SK-N-SH (cell line): Measurements from ENCODE around the gene MYOCD. TPM values are rescaled to one million over a fixed set of nuclear protein-coding genes. Genes with fewer than 3 reads are reported as not detected.

Source experiments
- CTCF ChIA-PET: fragments of 300-600, 350-600 bp; formaldehyde crosslinking; extraction: SDS; loops from one replicate; lab custom pipeline; 2021; lab: Yijun Ruan, JAX
- POLR2A ChIA-PET: fragments of 350-600 bp; sonication (Branson Sonifier 250); formaldehyde crosslinking; extraction: SDS; loops from one replicate; lab custom pipeline; 2020; ENCODE audit warnings: antibody characterized with exemption, inconsistent platforms; lab: Yijun Ruan, JAX
- DNase-seq: peaks from one replicate; pipeline ENCODE4 v3.0.0; 2012
- H2AFZ ChIP-seq: fragments of 200-600 bp; sonication (generic); 2 replicates; pipeline ENCODE4 v1.8.1; 2016; ENCODE audit warnings: antibody characterized with exemption, mild to moderate bottlenecking, low read depth
- H3F3A ChIP-seq: fragments of 200-600 bp; sonication (generic); replicated peaks from 2 replicates; pipeline ENCODE3; 2016; ENCODE audit warnings: antibody characterized with exemption, mild to moderate bottlenecking; ENCODE audit not compliant: insufficient read depth
- H3K27ac ChIP-seq, 2 experiments: fragments of 200-500 bp in 1 of 2; fragments of 200-600 bp in 1 of 2; sonication (Bioruptor generic) in 1 of 2; sonication (generic), shearing (Covaris generic) in 1 of 2; 2 replicates each; pipeline versions ENCODE4 v1.5.1 to v1.6.1; 2014 to 2016; ENCODE audit warnings: low read depth in 2 of 2, inconsistent platforms in 1 of 2, low read length in 1 of 2, mild to moderate bottlenecking in 1 of 2, mixed read lengths in 1 of 2
- H3K27me3 ChIP-seq: fragments of 200-600 bp; sonication (generic), shearing (Covaris generic); 2 replicates; pipeline ENCODE4 v1.6.1; 2016; ENCODE audit warnings: mixed run types; ENCODE audit not compliant: insufficient read depth
- H3K36me3 ChIP-seq, 2 experiments: fragments of 200-500 bp in 1 of 2; fragments of 200-600 bp in 1 of 2; sonication (Bioruptor generic) in 1 of 2; sonication (generic) in 1 of 2; replicated peaks in 1 of 2; 2 replicates each; pipeline versions ENCODE3 to v1.5.1; 2014 to 2016; ENCODE audit warnings: low read length in 1 of 2, mild to moderate bottlenecking in 1 of 2; ENCODE audit not compliant: insufficient read depth in 2 of 2, control insufficient read depth in 1 of 2
- H3K4me1 ChIP-seq, 2 experiments: fragments of 200-500 bp in 1 of 2; fragments of 200-600 bp in 1 of 2; sonication (Bioruptor generic) in 1 of 2; sonication (generic), shearing (Covaris generic) in 1 of 2; 2 replicates each; pipeline versions ENCODE4 v1.5.1 to v1.6.1; 2014 to 2016; ENCODE audit warnings: low read depth in 1 of 2, low read length in 1 of 2, mixed run types in 1 of 2; ENCODE audit not compliant: insufficient read depth in 2 of 2, control insufficient read depth in 1 of 2
- H3K4me2 ChIP-seq: fragments of 200-600 bp; sonication (generic), shearing (Covaris generic); 2 replicates; pipeline ENCODE4 v1.6.1; 2017; ENCODE audit warnings: mixed run types
- H3K4me3 ChIP-seq, 2 experiments: fragments of 200-500 bp in 1 of 2; fragments of 200-600 bp in 1 of 2; sonication (Bioruptor generic) in 1 of 2; sonication (generic), shearing (Covaris generic) in 1 of 2; 2 replicates each; pipeline versions ENCODE4 v1.5.1 to v1.8.1; 2014 to 2016; ENCODE audit warnings: low read depth in 2 of 2, inconsistent platforms in 1 of 2, low read length in 1 of 2, mild to moderate bottlenecking in 1 of 2, mixed read lengths in 1 of 2, moderate library complexity in 1 of 2
- H3K79me2 ChIP-seq: fragments of 200-600 bp; sonication (generic); 2 replicates; pipeline ENCODE4 v1.8.1; 2017; ENCODE audit warnings: mild to moderate bottlenecking; ENCODE audit not compliant: insufficient read depth
- H3K9ac ChIP-seq: fragments of 200-600 bp; sonication (generic); 2 replicates; pipeline ENCODE4 v1.6.1; 2017; ENCODE audit warnings: mixed run types
- H3K9me2 ChIP-seq: fragments of 200-600 bp; sonication (generic); 2 replicates; pipeline ENCODE4 v1.6.1; 2017; ENCODE audit warnings: mixed run types
- H3K9me3 ChIP-seq: fragments of 200-600 bp; sonication (generic); 2 replicates; pipeline ENCODE4 v1.6.1; 2017; ENCODE audit warnings: mixed run types, mild to moderate bottlenecking, moderate library complexity
- H4K20me1 ChIP-seq: fragments of 200-600 bp; sonication (generic); 2 replicates; pipeline ENCODE4 v1.6.1; 2017; ENCODE audit warnings: mild to moderate bottlenecking, mixed run types; ENCODE audit not compliant: insufficient read depth
- CTCF ChIP-seq: fragments of 200-600 bp; sonication (generic); IDR thresholded peaks from 2 replicates; pipeline ENCODE4 v1.6.1; 2017; ENCODE audit warnings: antibody characterized with exemption, mild to moderate bottlenecking, moderate library complexity
- ELF1 ChIP-seq: IDR thresholded peaks from 2 replicates; pipeline ENCODE4 v1.4.0; 2012
- EP300 ChIP-seq, 2 experiments: IDR thresholded peaks; 2 replicates each; pipeline versions ENCODE4 v1.4.0 to v1.6.1; 2012; ENCODE audit warnings: borderline replicate concordance in 1 of 2, low read depth in 1 of 2, low read length in 1 of 2
- FOSL2 ChIP-seq: IDR thresholded peaks from 2 replicates; pipeline ENCODE4 v1.4.0; 2012; ENCODE audit warnings: low read depth, mild to moderate bottlenecking, moderate library complexity, borderline replicate concordance
- FOXJ3 ChIP-seq: sonication (generic); formaldehyde crosslinking; IDR thresholded peaks from 2 replicates; pipeline ENCODE4 v1.5.1; 2020; ENCODE audit warnings: mild to moderate bottlenecking, missing genetic modification reagents
- FOXM1 ChIP-seq: IDR thresholded peaks from 2 replicates; pipeline ENCODE4 v1.4.0; 2012; ENCODE audit warnings: low read depth, mild to moderate bottlenecking
- GATA2 ChIP-seq: sonication (generic); formaldehyde crosslinking; IDR thresholded peaks from 2 replicates; pipeline ENCODE4 v1.5.0; 2020; ENCODE audit warnings: mild to moderate bottlenecking, missing genetic modification reagents
- JUND ChIP-seq: IDR thresholded peaks from 2 replicates; pipeline ENCODE4 v1.4.0; 2012
- NRF1 ChIP-seq: IDR thresholded peaks from 2 replicates; pipeline ENCODE4 v1.6.1; 2012; ENCODE audit warnings: low read depth, mild to moderate bottlenecking, low read length
- PBX3 ChIP-seq: IDR thresholded peaks from 2 replicates; pipeline ENCODE4; 2012
- RAD21 ChIP-seq: IDR thresholded peaks from 2 replicates; pipeline ENCODE4 v1.6.1; 2012; ENCODE audit warnings: mild to moderate bottlenecking, low read length
- RFX5 ChIP-seq: IDR thresholded peaks from 2 replicates; pipeline ENCODE4 v1.6.1; 2012; ENCODE audit warnings: mild to moderate bottlenecking, improper control_type of control experiment, low read length
- RXRA ChIP-seq: IDR thresholded peaks from 2 replicates; pipeline ENCODE4 v1.4.0; 2012; ENCODE audit warnings: low read depth, mild to moderate bottlenecking, borderline replicate concordance
- SIN3A ChIP-seq: IDR thresholded peaks from 2 replicates; pipeline ENCODE4 v1.6.1; 2012; ENCODE audit warnings: low read depth, mild to moderate bottlenecking, low read length, moderate library complexity, borderline replicate concordance
- SMC3 ChIP-seq: IDR thresholded peaks from 2 replicates; pipeline ENCODE4 v1.6.1; 2012; ENCODE audit warnings: low read depth, low read length, improper control_type of control experiment
- TAF1 ChIP-seq: IDR thresholded peaks from 2 replicates; pipeline ENCODE4 v1.6.1; 2012; ENCODE audit warnings: low read depth, mild to moderate bottlenecking, low read length, moderate library complexity, borderline replicate concordance
- TEAD4 ChIP-seq: IDR thresholded peaks from 2 replicates; pipeline ENCODE4 v1.4.0; 2012; ENCODE audit warnings: mild to moderate bottlenecking, borderline replicate concordance; ENCODE audit not compliant: insufficient read depth
- ZBTB33 ChIP-seq: IDR thresholded peaks from 2 replicates; pipeline ENCODE4 v1.4.0; 2012; ENCODE audit warnings: low read depth, borderline replicate concordance
- WGBS: methylation state at CpG from one replicate; pipeline ENCODE4 v1.1.6; 2017; ENCODE audit warnings: low lambda C conversion rate; 5-methylcytosine and 5-hydroxymethylcytosine counted together
- polyA plus RNA-seq, 3 experiments: library from polyadenylated mRNA; depleted of rRNA; stranded (reverse); fragments of >200 nt; gene quantifications; 2 replicates each; pipeline ENCODE4 v1.2.3, GENCODE V29; 2012

Gene MYOCD
- polyA plus RNA-seq, 1 of the 3 experiments (the other 2 are of a cell fraction), result not detected

GRCh38 chr17:12625092-12625491 lies 40.6 kb upstream of the MYOCD start:
- no peaks in the 10 kb centered on the region for H3K79me2 ChIP-seq
- TF ChIP-seq CTCF (no peak), RAD21 (no peak), ELF1 (no peak), FOXJ3 (CRISPR knock-in tag) (no peak), NRF1 (no peak), RFX5 (no peak), SIN3A (no peak), JUND (no peak), TAF1 (no peak), FOXM1 (no peak), ZBTB33 (no peak), PBX3 (no peak), GATA2 (CRISPR knock-in tag) (no peak), SMC3 (no peak), TEAD4 (no peak), RXRA (no peak), EP300 (IDR thresholded peaks at IDR 0.05; ENCODE audit: borderline replicate concordance in 1 of 2, low read depth in 1 of 2, low read length in 1 of 2) (no peak), FOSL2 (no peak)
- TF ChIP-seq, all 33 proteins: peak for 0
- Histone ChIP-seq H3K9me3 (no peaks in the 10 kb centered on the region), H2AFZ (no peak overlapping the region), H3K27me3 (0 out of 2 replicates have a peak, but pooled peaks cover 5% of the 10 kb centered on the region), H3K27ac (no peak overlapping the region), H3K4me1 (no peaks in the 10 kb centered on the region), H3K9ac (no peak overlapping the region), H3K9me2 (no peaks in the 10 kb centered on the region), H3K36me3 (no peaks in the 10 kb centered on the region), H3F3A (peaks cover 11% of the 10 kb centered on the region), H3K4me2 (no peak overlapping the region), H4K20me1 (no peaks in the 10 kb centered on the region), H3K4me3 (no peak overlapping the region)
- WGBS, result 23% methylated on average over 4 of the region's 4 CpGs
- no peak for DNase-seq
- ChIA-PET CTCF (interaction anchor here (1.7 kb wide), 1 partner anchor 117 kb away, joined by 5 read pairs; no protein-coding TSS in a partner anchor), POLR2A (no interaction called here)
